GM23248 (cell line): ENCODE measurements around the gene GSN. TPM values are rescaled to one million over a fixed set of nuclear protein-coding genes. Genes with fewer than 3 reads are reported as not detected.

ENCODE experiments used
- DNase-seq: peaks from one replicate; pipeline ENCODE4 v3.0.0-alpha.2; 2015
- H2AFZ ChIP-seq: fragments of 200-600 bp; sonication (generic); 2 replicates; pipeline ENCODE4 v1.6.1; 2016; ENCODE audit warnings: antibody characterized with exemption
- H3F3A ChIP-seq: fragments of 200-600 bp; sonication (generic); 2 replicates; pipeline ENCODE4 v1.6.1; 2016; ENCODE audit warnings: mild to moderate bottlenecking, antibody characterized with exemption, mixed run types; ENCODE audit not compliant: insufficient read depth
- H3K27ac ChIP-seq: fragments of 200-600 bp; sonication (generic); 2 replicates; pipeline ENCODE4 v1.5.1; 2016; ENCODE audit warnings: mild to moderate bottlenecking
- H3K27me3 ChIP-seq: fragments of 200-600 bp; sonication (generic); replicated peaks from 2 replicates; pipeline ENCODE4 v1.6.1; 2016; ENCODE audit warnings: mild to moderate bottlenecking; ENCODE audit not compliant: insufficient read depth
- H3K36me3 ChIP-seq: fragments of 200-600 bp; sonication (generic); 2 replicates; pipeline ENCODE4 v1.6.1; 2016; ENCODE audit warnings: low read depth, mild to moderate bottlenecking
- H3K4me1 ChIP-seq: fragments of 200-600 bp; sonication (generic); 2 replicates; pipeline ENCODE4 v1.6.1; 2016; ENCODE audit warnings: mild to moderate bottlenecking; ENCODE audit not compliant: insufficient read depth
- H3K4me2 ChIP-seq: fragments of 200-600 bp; sonication (generic); one replicate; pipeline ENCODE4 v1.6.1; 2016; ENCODE audit warnings: mild to moderate bottlenecking; ENCODE audit not compliant: unreplicated experiment
- H3K4me3 ChIP-seq: fragments of 200-600 bp; sonication (generic); 2 replicates; pipeline ENCODE4 v1.5.1; 2016; ENCODE audit warnings: mild to moderate bottlenecking
- H3K79me2 ChIP-seq: fragments of 200-600 bp; sonication (generic); 2 replicates; pipeline ENCODE4 v1.6.1; 2016; ENCODE audit warnings: mild to moderate bottlenecking; ENCODE audit not compliant: insufficient read depth
- H3K9ac ChIP-seq: fragments of 200-600 bp; sonication (generic); 2 replicates; pipeline ENCODE4 v1.6.1; 2016; ENCODE audit warnings: mild to moderate bottlenecking
- H3K9me2 ChIP-seq: fragments of 200-600 bp; sonication (generic); 2 replicates; pipeline ENCODE4 v1.6.1; 2016; ENCODE audit warnings: mixed run types, mild to moderate bottlenecking, moderate library complexity; ENCODE audit not compliant: insufficient read depth
- H3K9me3 ChIP-seq: fragments of 200-600 bp; sonication (generic); one replicate; pipeline ENCODE4 v1.6.1; 2017; ENCODE audit warnings: low read depth
- H4K20me1 ChIP-seq: fragments of 200-600 bp; sonication (generic); 2 replicates; pipeline ENCODE4 v1.6.0; 2016; ENCODE audit not compliant: insufficient read depth
- EZH2 ChIP-seq: fragments of 200-600 bp; sonication (generic); IDR thresholded peaks from 2 replicates; pipeline ENCODE4 v1.6.1; 2018; ENCODE audit warnings: antibody characterized with exemption, mild to moderate bottlenecking; ENCODE audit not compliant: insufficient read depth, poor library complexity, severe bottlenecking
- EZH2phosphoT487 ChIP-seq: fragments of 200-600 bp; sonication (generic); IDR thresholded peaks from 2 replicates; pipeline ENCODE4 v1.6.1; 2018; ENCODE audit warnings: antibody characterized with exemption, moderate library complexity, mild to moderate bottlenecking, low read depth; ENCODE audit not compliant: insufficient read depth
- WGBS, 2 experiments: methylation state at CpG; one replicate each; pipeline ENCODE4 v1.1.6; 2015 to 2017; ENCODE audit warnings: low lambda C conversion rate in 2 of 2, low coverage in 1 of 2; ENCODE audit errors: missing lambda C conversion rate in 2 of 2; 5-methylcytosine and 5-hydroxymethylcytosine counted together
- in situ Hi-C: fragments of 300-500 bp; cut with MboI; formaldehyde crosslinking; loops from 2 replicates; pipeline ENCODE4 v1.15.0; 2020
- polyA plus RNA-seq: library from polyadenylated mRNA; unstranded; fragments of >200 nt; fragmentation: Nextera tagmentation; extraction: Ambion mirVana; gene quantifications from 2 replicates; pipeline ENCODE4 v1.2.1, GENCODE V29; 2016
- total RNA-seq: library from RNA; depleted of rRNA; stranded (reverse); fragments of >200 nt; shearing (Covaris generic); gene quantifications from 2 replicates; pipeline ENCODE4 v1.2.3, GENCODE V29; 2014

GSN gene
- total and polyA plus RNA-seq, 2 experiments from 2014 or later, result 258 to 387 TPM

- Histone ChIP-seq H3K27me3 (no peaks in the 10 kb centered on the region), H3K9me2 (no peaks in the 10 kb centered on the region), H3K9me3 (no peaks in the 10 kb centered on the region), H3F3A (0 out of 2 replicates have a peak, but pooled peaks cover 7% of the 10 kb centered on the region), H3K9ac (no peak overlapping the region), H2AFZ (no peak overlapping the region), H4K20me1 (no peaks in the 10 kb centered on the region), H3K79me2 (peaks cover 48% of the 10 kb centered on the region), H3K27ac (no peak overlapping the region), H3K4me1 (peaks cover 29% of the 10 kb centered on the region), H3K36me3 (no peaks in the 10 kb centered on the region), H3K4me3 (no peak overlapping the region), H3K4me2 (no peak overlapping the region)
- in situ Hi-C loops, result no loop called here
- WGBS, 2 experiments, result 85 to 92% methylated on average over 1 of the region's 1 CpG
- TF ChIP-seq EZH2 (no peak), EZH2phosphoT487 (no peak)
- DNase-seq, result no peak
Observed at GRCh38 chr9:121292051-121292450, 24.1 kb downstream of the GSN start.

GRCh38 chr9:121292801-121293241 is 24.9 kb downstream of the GSN start:
- no peaks in the 10 kb centered on the region for H3K36me3 ChIP-seq
- no peak for TF ChIP-seq EZH2phosphoT487
- H3K4me1 ChIP-seq, result peaks cover 22% of the 10 kb centered on the region
- no peaks in the 10 kb centered on the region for H3K27me3 ChIP-seq
- 0 out of 2 replicates have a peak, but pooled peaks cover 12% of the 10 kb centered on the region for H3F3A ChIP-seq
- H3K9me2 ChIP-seq, result no peaks in the 10 kb centered on the region
- no peak overlapping the region for H3K4me2 ChIP-seq
- H3K9me3 ChIP-seq, result no peaks in the 10 kb centered on the region
- in situ Hi-C loops, result no loop called here
- DNase-seq, result no peak
- H3K9ac ChIP-seq, result no peak overlapping the region
- H3K4me3 ChIP-seq, result no peak overlapping the region
- 80 to 81% methylated on average over 6 of the region's 6 CpGs for WGBS, 2 experiments
- no peaks in the 10 kb centered on the region for H4K20me1 ChIP-seq
- peaks cover 50% of the 10 kb centered on the region for H3K79me2 ChIP-seq
- no peak overlapping the region for H3K27ac ChIP-seq
- H2AFZ ChIP-seq, result no peak overlapping the region

GRCh38 chr9:121294151-121294743 is 26.3 kb downstream of the GSN start:
- no peaks in the 10 kb centered on the region for H4K20me1 ChIP-seq
- H3K4me1 ChIP-seq, result peaks cover 8% of the 10 kb centered on the region
- no peak overlapping the region for H2AFZ ChIP-seq
- H3K4me2 ChIP-seq, result no peak overlapping the region
- H3K9me2 ChIP-seq, result no peaks in the 10 kb centered on the region
- H3K36me3 ChIP-seq, result no peaks in the 10 kb centered on the region
- H3K27ac ChIP-seq, result no peak overlapping the region
- H3F3A ChIP-seq, result peaks cover 21% of the 10 kb centered on the region
- H3K4me3 ChIP-seq, result no peak overlapping the region
- 50 to 53% methylated on average over 6 of the region's 6 CpGs for WGBS, 2 experiments
- in situ Hi-C loops, result no loop called here
- H3K27me3 ChIP-seq, result no peaks in the 10 kb centered on the region
- no peak overlapping the region for H3K9ac ChIP-seq
- H3K79me2 ChIP-seq, result peaks cover 41% of the 10 kb centered on the region
- DNase-seq, result no peak
- no peak for TF ChIP-seq EZH2phosphoT487
- TF ChIP-seq EZH2, result no peak
- no peaks in the 10 kb centered on the region for H3K9me3 ChIP-seq

- Histone ChIP-seq H4K20me1 (no peaks in the 10 kb centered on the region), H3K4me3 (no peak overlapping the region), H3K9me3 (no peaks in the 10 kb centered on the region), H3K9ac (no peak overlapping the region), H3K79me2 (peaks cover 40% of the 10 kb centered on the region), H3K9me2 (no peaks in the 10 kb centered on the region), H3K4me1 (0 out of 2 replicates have a peak, but pooled peaks cover 2% of the 10 kb centered on the region), H3K4me2 (no peak overlapping the region), H3K27me3 (no peaks in the 10 kb centered on the region), H3K27ac (no peak overlapping the region), H2AFZ (no peak overlapping the region), H3K36me3 (no peaks in the 10 kb centered on the region), H3F3A (peaks cover 15% of the 10 kb centered on the region)
- 67 to 74% methylated on average over 13 of the region's 13 CpGs for WGBS, 2 experiments
- TF ChIP-seq EZH2, result no peak
- no peak for TF ChIP-seq EZH2phosphoT487
- DNase-seq, result no peak
- in situ Hi-C loops, result no loop called here
Observed at GRCh38 chr9:121294866-121295661, 27.1 kb downstream of the GSN start.
